Activated naive CD4-positive, alpha-beta T cell treated with anti-CD3 and anti-CD28 coated beads for 36 hours (primary cell): ENCODE data around the gene PLOD2. TPM values are rescaled to one million over a fixed set of nuclear protein-coding genes. Genes with fewer than 3 reads are reported as not detected.

ENCODE experiments used
- CTCF ChIA-PET: fragments of 350-600 bp; sonication (Branson Sonifier 250); formaldehyde crosslinking; loops from one replicate; lab custom pipeline; 2021; ENCODE audit warnings: antibody characterized with exemption; lab: Charles Lee
- DNase-seq: peaks from one replicate; pipeline ENCODE4 v3.0.0-alpha.2; 2020
- H3K27ac Mint-ChIP-seq: one replicate; pipeline ENCODE4 v1.8.0; 2021; ENCODE audit warnings: mild to moderate bottlenecking, mixed read lengths
- H3K27me3 Mint-ChIP-seq: one replicate; pipeline ENCODE4 v1.8.0; 2021; ENCODE audit warnings: low read depth, mixed read lengths
- H3K36me3 Mint-ChIP-seq: one replicate; pipeline ENCODE4 v1.8.0; 2021; ENCODE audit warnings: low read depth, mixed read lengths
- H3K4me1 Mint-ChIP-seq: one replicate; pipeline ENCODE4 v1.8.0; 2021; ENCODE audit warnings: low read depth, mixed read lengths
- H3K4me3 Mint-ChIP-seq: one replicate; pipeline ENCODE4 v1.8.0; 2021; ENCODE audit warnings: mild to moderate bottlenecking, moderate library complexity, mixed read lengths
- H3K9me3 Mint-ChIP-seq: one replicate; pipeline ENCODE4 v1.8.0; 2021; ENCODE audit warnings: mixed read lengths
- intact Hi-C: fragments of 100-400 bp; cut with micrococcal nuclease; formaldehyde crosslinking; loops from one replicate; pipeline ENCODE4 v1.15.1; 2023
- total RNA-seq, 2 experiments: library from RNA; stranded (reverse); gene quantifications; one replicate each; pipeline ENCODE4 v1.2.3, GENCODE V29; 2021

PLOD2 gene
- total RNA-seq, 2 experiments from 2014 or later = 0.22 to 0.45 TPM

DNA sequence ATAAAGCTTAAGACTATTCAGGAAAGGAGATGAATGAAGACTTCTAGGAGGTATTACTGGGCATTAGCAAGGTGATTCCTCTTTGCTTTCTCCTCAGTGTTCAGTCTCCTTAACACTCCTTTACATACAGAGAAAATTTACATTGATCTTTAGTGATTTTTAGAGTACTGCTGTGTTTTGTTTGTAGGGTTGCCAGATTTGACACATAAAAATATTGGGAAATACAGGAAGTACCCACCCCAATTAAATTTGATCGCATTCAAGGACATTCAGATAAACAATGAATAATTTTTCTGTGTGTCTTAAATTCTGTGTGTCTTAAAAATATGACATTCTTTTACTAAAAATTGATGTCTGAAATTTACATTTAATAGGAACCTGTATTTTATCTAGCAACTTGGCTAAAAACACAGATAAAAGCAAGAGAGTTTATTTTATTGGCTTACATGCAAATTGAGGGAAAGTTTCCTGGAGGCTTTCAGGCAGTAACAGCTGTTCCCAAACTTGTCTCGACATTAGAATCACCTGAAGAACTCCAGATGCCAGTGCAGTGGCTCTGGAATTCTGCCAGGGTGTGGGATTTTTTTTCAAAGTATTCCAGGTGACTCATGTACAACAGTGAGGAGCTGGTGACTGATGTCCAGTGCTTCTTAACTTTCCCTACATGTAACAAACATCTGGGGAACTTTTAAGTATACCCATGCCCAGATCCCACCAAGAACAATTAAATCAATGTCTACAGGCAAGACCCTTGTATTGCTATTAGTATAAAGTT lies 23.4 kb upstream of the PLOD2 start:
- Mint-ChIP-seq H3K27me3 (peaks cover 11% of the 10 kb centered on the region), H3K27ac (no peak overlapping the region), H3K4me1 (no peaks in the 10 kb centered on the region), H3K9me3 (no peaks in the 10 kb centered on the region), H3K36me3 (no peaks in the 10 kb centered on the region), H3K4me3 (no peak overlapping the region)
- CTCF ChIA-PET = no interaction called here
- intact Hi-C loops = no loop called here
- DNase-seq = no peak

GRCh38 chr3:146181216-146181615 lies 20.2 kb upstream of the PLOD2 start:
- no peak overlapping the region for H3K27ac Mint-ChIP-seq
- H3K9me3 Mint-ChIP-seq = no peaks in the 10 kb centered on the region
- H3K36me3 Mint-ChIP-seq = no peaks in the 10 kb centered on the region
- no peaks in the 10 kb centered on the region for H3K4me1 Mint-ChIP-seq
- H3K27me3 Mint-ChIP-seq = peaks cover 11% of the 10 kb centered on the region
- H3K4me3 Mint-ChIP-seq = no peak overlapping the region
- DNase-seq = no peak
- CTCF ChIA-PET = interaction anchor here (0.9 kb wide), 1 partner anchor 9 kb away, joined by 6 read pairs; no protein-coding TSS in a partner anchor
- intact Hi-C loops = no loop called here

- intact Hi-C loops = no loop called here
- CTCF ChIA-PET = no interaction called here
- Mint-ChIP-seq H3K9me3 (no peaks in the 10 kb centered on the region), H3K27me3 (peaks cover 9% of the 10 kb centered on the region), H3K4me1 (no peaks in the 10 kb centered on the region), H3K27ac (no peak overlapping the region), H3K36me3 (no peaks in the 10 kb centered on the region), H3K4me3 (no peak overlapping the region)
- no peak for DNase-seq
Observed at GRCh38 chr3:146180376-146180775, 19.4 kb upstream of the PLOD2 start.

DNA sequence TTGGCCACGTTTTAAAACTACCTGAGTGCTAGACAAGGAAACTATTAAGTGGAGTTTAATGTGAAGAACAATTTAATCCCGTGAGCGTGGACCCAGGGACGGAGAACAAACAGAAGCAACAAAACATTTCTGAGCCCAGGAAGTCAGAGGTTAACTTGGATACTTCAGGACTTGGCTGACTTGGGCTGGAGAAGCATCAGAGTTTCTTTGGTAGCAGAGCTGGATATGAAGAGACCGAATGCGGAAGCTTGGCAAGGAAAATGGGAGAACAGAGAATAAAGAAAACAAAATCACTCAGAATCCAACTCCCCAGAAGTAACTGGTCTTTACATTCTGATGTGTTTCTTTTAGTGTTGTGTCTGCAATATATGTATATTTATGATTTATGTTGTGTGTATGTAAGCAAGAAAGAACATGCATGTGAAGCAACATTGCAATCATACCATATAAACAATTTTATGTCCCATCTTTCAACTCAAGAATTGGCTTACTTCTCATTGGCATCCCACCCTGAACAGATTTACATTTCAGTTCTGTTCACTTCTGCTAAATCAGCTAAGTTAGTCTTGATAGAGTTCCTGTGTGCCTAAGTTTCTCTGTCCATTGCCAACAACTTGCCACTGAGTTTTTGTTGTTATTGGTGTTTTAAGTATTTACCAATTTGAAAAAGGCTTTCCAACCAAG lies 17.2 kb upstream of the PLOD2 start:
- DNase-seq = no peak
- Mint-ChIP-seq H3K4me1 (no peaks in the 10 kb centered on the region), H3K9me3 (no peaks in the 10 kb centered on the region)

DNA sequence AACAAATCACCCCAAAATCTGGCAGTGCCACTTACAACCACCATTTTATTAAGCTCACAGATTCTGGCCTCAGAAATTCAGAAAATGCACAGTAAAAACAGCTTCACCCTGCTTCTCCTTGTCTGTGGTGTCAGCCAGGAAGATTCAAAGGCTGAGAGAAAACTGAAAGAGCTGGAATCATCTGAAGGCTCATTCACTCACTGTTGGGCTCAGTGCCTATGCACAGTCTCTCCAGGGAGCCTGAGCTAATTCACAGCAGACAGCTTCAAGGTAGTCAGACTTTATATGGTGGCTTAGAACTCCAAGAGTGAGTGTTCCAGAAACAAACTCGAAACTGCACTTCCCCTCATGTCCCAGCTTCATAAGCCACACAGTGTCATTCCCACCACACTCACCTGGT lies 16.5 kb upstream of the PLOD2 start:
- no peak for DNase-seq
- no peak overlapping the region for H3K27ac Mint-ChIP-seq
- no peaks in the 10 kb centered on the region for H3K4me1 Mint-ChIP-seq
- H3K36me3 Mint-ChIP-seq = no peaks in the 10 kb centered on the region
- no peaks in the 10 kb centered on the region for H3K9me3 Mint-ChIP-seq
- CTCF ChIA-PET = interaction anchor here (1.0 kb wide), 1 partner anchor 12 kb away, joined by 4 read pairs; no protein-coding TSS in a partner anchor
- peaks cover 11% of the 10 kb centered on the region for H3K27me3 Mint-ChIP-seq
- no peak overlapping the region for H3K4me3 Mint-ChIP-seq
- intact Hi-C loops = no loop called here

More for the DNA sequence above, 17.2 kb upstream of the PLOD2 start:
- peaks cover 8% of the 10 kb centered on the region for H3K27me3 Mint-ChIP-seq
- no peak overlapping the region for H3K27ac Mint-ChIP-seq
- no peak overlapping the region for H3K4me3 Mint-ChIP-seq
- CTCF ChIA-PET = interaction anchor here (1.0 to 1.1 kb wide), 2 partner anchors 11 kb away, joined by 3 to 4 read pairs; no protein-coding TSS in a partner anchor
- H3K36me3 Mint-ChIP-seq = no peaks in the 10 kb centered on the region
- intact Hi-C loops = no loop called here

DNA sequence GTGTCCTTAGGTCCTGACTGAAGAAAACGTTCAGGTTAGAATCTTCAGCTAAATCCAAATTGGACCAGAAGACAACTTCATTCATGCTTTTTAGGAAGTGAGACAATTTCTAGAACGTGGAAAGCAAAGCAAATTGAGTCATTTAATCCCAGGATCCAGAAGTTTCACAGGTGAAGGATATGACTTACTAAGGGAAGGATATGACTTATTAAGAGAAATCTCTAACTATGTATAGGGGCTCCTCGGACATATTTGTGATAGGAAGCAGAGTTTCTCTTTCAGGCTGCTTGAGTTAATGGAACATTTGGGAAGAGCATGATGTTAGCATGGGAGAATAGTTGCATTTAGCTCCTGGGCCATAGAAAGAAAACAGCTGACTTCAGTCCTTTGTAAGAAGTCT lies 16.1 kb upstream of the PLOD2 start:
- H3K4me3 Mint-ChIP-seq = no peak overlapping the region
- intact Hi-C loops = no loop called here
- no peaks in the 10 kb centered on the region for H3K9me3 Mint-ChIP-seq
- peaks cover 11% of the 10 kb centered on the region for H3K27me3 Mint-ChIP-seq
- H3K4me1 Mint-ChIP-seq = no peaks in the 10 kb centered on the region
- H3K36me3 Mint-ChIP-seq = no peaks in the 10 kb centered on the region
- CTCF ChIA-PET = interaction anchor here (1.0 kb wide), 1 partner anchor 12 kb away, joined by 4 read pairs; no protein-coding TSS in a partner anchor
- no peak overlapping the region for H3K27ac Mint-ChIP-seq
- no peak for DNase-seq

- Mint-ChIP-seq H3K36me3 (no peaks in the 10 kb centered on the region), H3K27ac (no peak overlapping the region), H3K4me3 (no peak overlapping the region), H3K9me3 (no peaks in the 10 kb centered on the region), H3K27me3 (peaks cover 12% of the 10 kb centered on the region), H3K4me1 (no peaks in the 10 kb centered on the region)
- CTCF ChIA-PET = no interaction called here
- DNase-seq = no peak
- intact Hi-C loops = no loop called here
Observed at GRCh38 chr3:146172586-146172985, 11.6 kb upstream of the PLOD2 start.

DNA sequence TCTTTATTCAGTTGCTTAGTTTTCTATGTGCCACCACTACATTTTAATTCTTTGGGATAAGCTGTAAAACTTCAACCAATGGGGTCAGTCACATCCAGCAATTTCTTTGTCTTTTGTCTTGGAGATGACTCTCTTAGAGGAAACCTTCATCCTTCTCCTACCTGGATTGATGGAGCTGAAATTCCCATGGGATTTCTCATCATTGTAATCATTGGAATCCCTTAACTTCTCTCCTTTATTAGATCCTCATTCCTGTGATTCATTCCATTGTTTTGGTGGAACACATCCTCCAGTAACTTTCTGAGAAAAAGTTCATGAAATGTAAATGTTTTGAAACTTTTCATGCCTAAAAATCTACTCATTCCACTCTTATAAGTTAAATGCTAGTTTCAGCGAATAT lies 9.6 kb upstream of the PLOD2 start:
- no peaks in the 10 kb centered on the region for H3K4me1 Mint-ChIP-seq
- no peak overlapping the region for H3K27ac Mint-ChIP-seq
- no peak for DNase-seq
- no peaks in the 10 kb centered on the region for H3K36me3 Mint-ChIP-seq
- CTCF ChIA-PET = interaction anchor here (1.0 kb wide), 1 partner anchor 17 kb away, joined by 3 read pairs; no protein-coding TSS in a partner anchor
- H3K9me3 Mint-ChIP-seq = no peaks in the 10 kb centered on the region
- H3K27me3 Mint-ChIP-seq = peaks cover 10% of the 10 kb centered on the region
- no peak overlapping the region for H3K4me3 Mint-ChIP-seq
- intact Hi-C loops = no loop called here

DNA sequence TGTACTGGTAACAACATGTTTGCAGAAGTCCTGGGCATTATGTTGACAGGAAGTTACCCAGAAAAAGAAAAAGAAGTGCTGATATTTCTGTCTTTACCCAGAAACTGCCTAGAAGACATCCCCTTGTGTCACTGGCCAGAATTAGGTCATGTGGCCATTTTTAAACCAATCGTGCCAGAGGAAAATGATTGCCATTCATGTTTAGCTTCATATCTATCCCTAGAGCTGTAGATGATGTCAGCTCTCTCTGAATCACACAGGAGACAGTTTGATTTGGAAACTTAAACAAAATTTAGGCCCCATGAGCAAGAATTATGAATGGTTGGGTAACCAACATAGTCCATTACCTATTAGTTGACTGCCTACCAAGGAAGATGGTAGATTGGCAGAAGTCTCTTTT lies 8.9 kb upstream of the PLOD2 start:
- CTCF ChIA-PET = interaction anchor here (0.7 to 1.0 kb wide), 2 partner anchors 18 to 104 kb away, joined by 3 read pairs; no protein-coding TSS in a partner anchor
- Mint-ChIP-seq H3K4me1 (no peaks in the 10 kb centered on the region), H3K4me3 (no peak overlapping the region), H3K36me3 (no peaks in the 10 kb centered on the region), H3K27ac (no peak overlapping the region), H3K9me3 (no peaks in the 10 kb centered on the region), H3K27me3 (peaks cover 16% of the 10 kb centered on the region)
- intact Hi-C loops = no loop called here
- DNase-seq = no peak

GRCh38 chr3:146166826-146167225 lies 5.8 kb upstream of the PLOD2 start:
- Mint-ChIP-seq H3K9me3 (no peaks in the 10 kb centered on the region), H3K36me3 (no peaks in the 10 kb centered on the region), H3K4me1 (no peaks in the 10 kb centered on the region), H3K27me3 (peaks cover 33% of the 10 kb centered on the region), H3K4me3 (no peak overlapping the region), H3K27ac (no peak overlapping the region)
- CTCF ChIA-PET = no interaction called here
- DNase-seq = no peak
- intact Hi-C loops = no loop called here

DNA sequence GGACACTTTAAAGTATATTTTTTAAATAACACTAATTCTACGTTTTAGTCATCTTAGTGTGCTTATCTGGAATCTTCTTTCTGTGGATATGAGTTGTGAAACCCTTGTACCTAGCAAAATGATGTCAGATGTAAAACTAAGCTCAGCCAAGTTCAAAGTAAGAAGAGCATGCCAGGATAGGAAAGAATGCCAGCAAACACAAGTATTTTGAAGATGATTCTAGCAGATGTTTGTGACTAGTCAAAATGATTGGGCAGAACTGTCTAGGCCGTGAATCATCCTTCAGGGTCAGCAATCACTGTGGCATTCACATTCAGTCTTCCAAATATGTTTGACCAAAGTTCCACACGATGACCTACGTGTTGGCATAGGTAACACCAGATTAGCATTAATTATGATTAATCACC lies 5.4 kb upstream of the PLOD2 start:
- Mint-ChIP-seq H3K9me3 (no peaks in the 10 kb centered on the region), H3K4me1 (peaks cover 4% of the 10 kb centered on the region), H3K27ac (no peak overlapping the region), H3K27me3 (peaks cover 37% of the 10 kb centered on the region), H3K36me3 (no peaks in the 10 kb centered on the region), H3K4me3 (no peak overlapping the region)
- intact Hi-C loops = no loop called here
- CTCF ChIA-PET = no interaction called here
- no peak for DNase-seq

GRCh38 chr3:146165877-146166276 lies 4.9 kb upstream of the PLOD2 start:
- Mint-ChIP-seq H3K9me3 (no peaks in the 10 kb centered on the region), H3K4me1 (peaks cover 6% of the 10 kb centered on the region), H3K27ac (no peak overlapping the region), H3K27me3 (peaks cover 37% of the 10 kb centered on the region), H3K36me3 (no peaks in the 10 kb centered on the region), H3K4me3 (no peak overlapping the region)
- no peak for DNase-seq
- CTCF ChIA-PET = interaction anchor here (1.2 kb wide), 1 partner anchor 23 kb away, joined by 4 read pairs; no protein-coding TSS in a partner anchor
- intact Hi-C loops = no loop called here
